ENCODE results near the gene DYNC1I1.

Gene DYNC1I1

GRCh38 chr7:96034940-96035727 is 262.8 kb downstream of the DYNC1I1 start:
- no peak for DNase-seq

- DNase-seq, result no peak
Observed at GRCh38 chr7:96040250-96040772, 268.0 kb downstream of the DYNC1I1 start.

GRCh38 chr7:96041171-96041570 is 268.8 kb downstream of the DYNC1I1 start:
- DNase-seq, result no peak

- no peak for DNase-seq
Observed at GRCh38 chr7:96045181-96045580, 272.8 kb downstream of the DYNC1I1 start.

- no peak for DNase-seq
Observed at GRCh38 chr7:96045919-96046318, 273.6 kb downstream of the DYNC1I1 start.

DNA sequence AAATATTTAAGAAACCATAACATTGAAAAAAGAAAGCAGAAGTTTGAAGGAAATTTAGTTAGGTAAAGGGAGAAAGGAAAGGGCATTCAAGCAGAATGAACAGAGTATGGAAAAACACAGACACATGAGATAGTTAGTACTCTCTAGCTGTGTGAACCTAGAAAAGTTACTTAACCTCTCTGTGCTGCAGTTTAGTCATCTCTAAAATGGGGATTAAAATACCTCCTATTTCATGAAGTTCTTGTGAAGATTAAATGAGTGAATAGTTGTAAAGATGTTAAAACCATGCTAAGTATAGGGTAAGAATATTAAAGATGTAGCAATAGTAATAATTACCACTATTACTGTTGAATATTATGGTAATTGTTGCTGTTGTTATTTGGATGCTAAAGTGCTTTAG is 279.9 kb downstream of the DYNC1I1 start:
- DNase-seq, result no peak

DNA sequence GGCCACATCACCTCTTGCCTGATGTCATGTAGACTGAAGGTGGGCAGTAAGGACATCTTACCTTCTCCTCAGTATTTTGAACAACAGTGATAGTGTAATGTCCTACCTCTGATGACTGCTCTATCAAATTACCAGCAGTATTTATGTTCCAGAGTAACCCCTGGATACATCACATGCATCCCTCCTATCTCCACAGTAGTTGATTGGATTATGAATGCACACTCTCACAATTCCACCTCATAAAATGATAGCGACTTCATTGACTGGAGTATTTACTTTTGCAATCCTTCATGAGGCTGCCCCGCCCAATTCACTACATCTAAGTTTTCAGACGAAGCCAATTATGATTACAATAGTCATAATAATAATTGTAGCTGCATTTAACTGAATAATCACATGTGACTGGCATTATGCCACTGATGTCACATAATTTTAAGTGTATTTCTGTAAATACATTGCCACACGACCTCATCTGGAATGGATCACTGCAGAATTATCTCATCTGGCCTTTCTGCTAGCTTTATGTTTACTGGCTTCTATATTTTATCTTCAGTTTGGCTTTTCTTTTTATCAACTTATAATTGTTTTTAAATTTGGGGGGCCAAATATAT is 280.6 kb downstream of the DYNC1I1 start:
- no peak for DNase-seq

DNA sequence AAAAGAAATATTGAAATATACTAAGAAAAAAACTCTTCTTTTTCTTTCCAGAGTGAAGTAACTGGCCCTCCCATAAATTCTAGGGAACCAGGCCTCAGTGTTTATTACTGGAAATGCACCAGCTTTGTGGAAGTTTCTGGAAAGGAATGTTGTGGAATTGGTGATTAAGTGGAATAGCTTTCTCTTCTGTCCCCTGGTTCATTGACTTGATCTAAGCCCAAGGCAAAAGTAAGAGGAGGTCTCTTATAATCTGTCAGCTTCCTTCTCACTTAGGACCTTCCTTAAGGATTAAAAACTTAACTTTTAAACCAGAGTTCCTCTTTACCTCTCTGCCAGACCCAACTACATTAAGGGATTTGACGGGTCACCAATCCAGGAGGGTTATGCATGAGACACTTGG is 283.4 kb downstream of the DYNC1I1 start:
- no peak for DNase-seq

- DNase-seq, result no peak
Observed at GRCh38 chr7:96059075-96059474, 286.7 kb downstream of the DYNC1I1 start.

DNA sequence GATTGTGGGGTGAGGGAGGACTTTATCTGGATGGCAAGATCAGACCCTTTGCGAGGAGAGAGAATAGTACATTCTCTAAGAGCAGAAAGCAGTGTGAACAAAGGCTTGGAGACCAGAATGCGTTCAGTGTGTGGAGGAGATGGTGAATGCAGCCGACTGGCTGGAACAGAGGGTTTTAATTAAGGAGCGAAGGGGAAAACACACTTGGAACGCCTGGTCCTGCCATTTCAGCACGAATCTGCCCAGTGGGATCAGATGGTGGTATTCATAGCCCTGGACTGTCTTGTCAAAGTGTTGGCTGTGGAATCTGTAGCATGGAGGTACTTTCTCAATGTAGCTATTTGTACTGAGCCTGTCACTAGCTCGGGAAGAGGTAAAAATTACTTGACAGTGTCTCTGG is 288.7 kb downstream of the DYNC1I1 start:
- DNase-seq, result no peak

GRCh38 chr7:96061844-96062243 is 289.5 kb downstream of the DYNC1I1 start:
- DNase-seq, result no peak

DNA sequence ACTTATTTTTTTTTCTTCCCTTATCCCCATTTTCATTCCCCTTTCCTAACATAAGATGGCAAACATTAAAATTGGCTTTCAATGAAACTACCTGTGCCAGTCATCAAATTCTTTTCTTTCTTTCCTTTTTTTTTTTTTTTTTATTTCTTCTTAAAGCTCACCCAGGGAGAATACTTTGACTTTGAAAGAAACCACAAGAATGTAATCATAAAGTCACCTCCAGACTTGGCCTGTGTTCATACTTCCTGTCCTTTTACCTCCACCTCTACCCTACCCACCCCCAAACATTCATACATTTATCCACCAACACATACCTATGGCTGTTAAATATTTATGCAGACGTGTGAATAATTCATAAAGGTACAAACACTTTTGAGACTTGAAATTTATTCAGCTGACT is 295.0 kb downstream of the DYNC1I1 start:
- DNase-seq, result no peak

DNA sequence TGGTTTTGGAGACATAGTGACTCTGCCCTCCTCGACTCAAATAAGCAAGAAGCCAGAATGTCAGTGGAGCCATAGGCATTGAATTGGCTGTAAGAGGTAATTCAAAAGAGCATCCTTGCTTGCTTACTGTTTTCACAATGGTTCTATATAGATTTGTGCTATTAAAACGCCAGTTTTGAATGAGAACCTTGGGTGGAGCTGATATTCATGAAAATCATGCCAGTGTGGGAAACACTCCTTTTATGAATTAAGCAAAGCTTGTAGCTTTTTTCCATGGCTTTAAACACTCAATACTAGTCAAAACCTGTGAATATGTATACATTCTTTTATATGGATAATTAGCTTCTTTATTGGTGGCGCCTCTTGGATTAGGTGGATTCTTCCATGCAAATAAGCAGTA is 297.0 kb downstream of the DYNC1I1 start:
- DNase-seq, result no peak

DNA sequence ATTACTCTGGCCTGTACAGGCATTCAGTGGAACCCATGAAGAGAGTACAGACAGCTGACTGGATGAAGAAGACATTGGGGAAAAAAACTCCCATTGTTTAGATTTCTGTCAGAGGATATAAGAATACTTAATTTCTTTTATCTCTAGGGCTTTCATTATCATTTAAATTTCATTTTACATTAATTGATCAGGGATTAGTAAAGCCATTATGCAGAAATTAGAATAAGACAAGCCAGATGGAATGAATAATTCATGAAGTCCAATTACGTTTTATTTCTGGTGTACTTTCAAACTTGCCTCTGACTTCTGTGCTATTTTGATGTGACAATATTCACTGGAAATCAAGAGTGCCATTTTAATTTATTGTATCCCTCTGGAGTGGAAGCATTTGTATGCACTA is 302.5 kb downstream of the DYNC1I1 start:
- DNase-seq, result no peak

GRCh38 chr7:96075510-96076349 is 303.4 kb downstream of the DYNC1I1 start:
- peak; percentile 33 for DNase-seq

GRCh38 chr7:96076350-96076707 is 304.0 kb downstream of the DYNC1I1 start:
- DNase-seq, result no peak

GRCh38 chr7:96080027-96080426 is 307.7 kb downstream of the DYNC1I1 start:
- no peak for DNase-seq

- DNase-seq, result no peak
Observed at GRCh38 chr7:96084881-96085553, 312.7 kb downstream of the DYNC1I1 start.

GRCh38 chr7:96085953-96086352 is 313.6 kb downstream of the DYNC1I1 start:
- no peak for DNase-seq

GRCh38 chr7:96088579-96088978 is 316.2 kb downstream of the DYNC1I1 start:
- DNase-seq, result no peak

- no peak for DNase-seq
Observed at GRCh38 chr7:96089511-96089910, 317.2 kb downstream of the DYNC1I1 start.

GRCh38 chr7:96090756-96091155 is 318.4 kb downstream of the DYNC1I1 start:
- DNase-seq, result no peak

GRCh38 chr7:96093435-96093834 is 321.1 kb downstream of the DYNC1I1 start:
- no peak for DNase-seq
